T-helper 9 cell (primary cell): Measurements from ENCODE around the gene ESRP2.
A peak's percentile ranks its signal among the peaks of the same experiment; 100 is the strongest.

Experiments used
- DNase-seq: peaks from one replicate; pipeline ENCODE4 v3.0.0-alpha.2; 2020

Gene ESRP2

GRCh38 chr16:68263559-68264127, 27.7 kb upstream of the ESRP2 start:
- DNase-seq, result no peak

GRCh38 chr16:68259007-68259825, 23.3 kb upstream of the ESRP2 start:
- DNase-seq, result no peak

GRCh38 chr16:68257906-68258800, 22.2 kb upstream of the ESRP2 start:
- no peak for DNase-seq

GRCh38 chr16:68257251-68257905, 21.5 kb upstream of the ESRP2 start:
- no peak for DNase-seq

- DNase-seq, result no peak
Measured at GRCh38 chr16:68255712-68256111, 19.8 kb upstream of the ESRP2 start.

- DNase-seq, result no peak
Measured at GRCh38 chr16:68253721-68254120, 17.8 kb upstream of the ESRP2 start.

GRCh38 chr16:68252383-68252782, 16.5 kb upstream of the ESRP2 start:
- no peak for DNase-seq

- no peak for DNase-seq
Measured at GRCh38 chr16:68251832-68252231, 15.9 kb upstream of the ESRP2 start.

- DNase-seq, result no peak
Measured at GRCh38 chr16:68250951-68251350, 15.0 kb upstream of the ESRP2 start.

- no peak for DNase-seq
Measured at GRCh38 chr16:68249371-68249770, 13.4 kb upstream of the ESRP2 start.

- no peak for DNase-seq
Measured at GRCh38 chr16:68247932-68248331, 12.0 kb upstream of the ESRP2 start.

- DNase-seq, result no peak
Measured at GRCh38 chr16:68247400-68247799, 11.5 kb upstream of the ESRP2 start.

GRCh38 chr16:68246666-68247065, 10.7 kb upstream of the ESRP2 start:
- no peak for DNase-seq

GRCh38 chr16:68246121-68246520, 10.2 kb upstream of the ESRP2 start:
- DNase-seq, result no peak

- peak; percentile 97 for DNase-seq
Measured at GRCh38 chr16:68244903-68245853, 9.3 kb upstream of the ESRP2 start, which contains the start of gene PLA2G15. TSS of gene PLA2G15 (plus strand) at chr16:68245373. CDS start at chr16:68245427, 54 bp downstream.

GRCh38 chr16:68244481-68244902, 8.6 kb upstream of the ESRP2 start:
- DNase-seq, result no peak

GRCh38 chr16:68242926-68243858, 7.3 kb upstream of the ESRP2 start:
- DNase-seq, result no peak

- no peak for DNase-seq
Measured at GRCh38 chr16:68242085-68242484, 6.2 kb upstream of the ESRP2 start.

- DNase-seq, result no peak
Measured at GRCh38 chr16:68238029-68238345, 2.1 kb upstream of the ESRP2 start.

- peak; percentile 81 for DNase-seq
Measured at GRCh38 chr16:68237243-68238028, 1.5 kb upstream of the ESRP2 start.
